Adrenal gland (tissue), 5 donors: ENCODE data around the gene ACOT7.

Experiments
- POLR2A ChIP-seq, 2 donors: fragments of 450-650 bp; IDR thresholded peaks; one replicate each; pipeline ENCODE4 v1.6.1; 2017; ENCODE audit warnings: antibody characterized with exemption in 2 of 2, mild to moderate bottlenecking in 2 of 2, moderate library complexity in 1 of 2
- TF ChIP-seq, protein P1 (sequence below), 6 experiments: fragments of 450-650 bp in 4 of 6; fragments of 200-600 bp in 2 of 6; sonication (generic) in 1 of 6; IDR thresholded peaks; 1 replicate in 5 of 6; 2 replicates in 1 of 6; pipeline versions ENCODE4 v1.5.1 to v1.8.0; 2016 to 2021; ENCODE audit warnings: antibody characterized with exemption in 6 of 6, mild to moderate bottlenecking in 2 of 6, moderate library complexity in 1 of 6
- donor health status: DM: no; HTN: no; CAD: no.

DNA sequence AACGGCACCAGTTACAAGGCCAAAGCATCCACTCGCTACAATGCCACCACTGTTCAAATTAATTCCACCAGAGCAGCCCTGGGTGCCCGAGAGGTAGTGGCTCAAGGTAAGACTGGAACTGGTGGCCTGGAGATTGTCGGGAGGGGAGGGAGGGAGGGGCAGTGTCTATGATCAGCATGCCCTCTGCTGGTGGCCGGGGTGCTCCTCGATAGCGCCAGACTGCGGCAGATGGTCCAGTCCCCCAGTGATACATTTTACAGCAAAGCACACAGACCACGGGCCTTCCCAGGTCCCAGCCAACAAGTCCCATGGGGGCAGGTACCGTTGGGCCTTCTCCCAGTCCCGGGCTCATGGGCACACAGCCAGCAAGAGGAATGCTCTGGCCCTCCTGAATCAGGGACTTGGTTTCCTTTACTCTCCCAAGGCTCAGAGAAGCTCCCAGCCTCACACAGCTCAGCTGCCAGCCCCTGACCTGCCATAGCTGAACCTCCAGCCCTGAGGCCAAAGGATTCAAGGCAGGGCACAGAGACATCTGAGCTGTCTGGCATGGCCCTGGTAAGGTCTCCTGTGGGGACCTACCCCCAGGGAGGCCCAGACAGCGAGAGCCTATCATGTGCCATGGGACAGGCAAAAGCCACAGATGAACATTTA is 15.3 kb downstream of the ACOT7 start:
- TF ChIP-seq, protein P1, sequence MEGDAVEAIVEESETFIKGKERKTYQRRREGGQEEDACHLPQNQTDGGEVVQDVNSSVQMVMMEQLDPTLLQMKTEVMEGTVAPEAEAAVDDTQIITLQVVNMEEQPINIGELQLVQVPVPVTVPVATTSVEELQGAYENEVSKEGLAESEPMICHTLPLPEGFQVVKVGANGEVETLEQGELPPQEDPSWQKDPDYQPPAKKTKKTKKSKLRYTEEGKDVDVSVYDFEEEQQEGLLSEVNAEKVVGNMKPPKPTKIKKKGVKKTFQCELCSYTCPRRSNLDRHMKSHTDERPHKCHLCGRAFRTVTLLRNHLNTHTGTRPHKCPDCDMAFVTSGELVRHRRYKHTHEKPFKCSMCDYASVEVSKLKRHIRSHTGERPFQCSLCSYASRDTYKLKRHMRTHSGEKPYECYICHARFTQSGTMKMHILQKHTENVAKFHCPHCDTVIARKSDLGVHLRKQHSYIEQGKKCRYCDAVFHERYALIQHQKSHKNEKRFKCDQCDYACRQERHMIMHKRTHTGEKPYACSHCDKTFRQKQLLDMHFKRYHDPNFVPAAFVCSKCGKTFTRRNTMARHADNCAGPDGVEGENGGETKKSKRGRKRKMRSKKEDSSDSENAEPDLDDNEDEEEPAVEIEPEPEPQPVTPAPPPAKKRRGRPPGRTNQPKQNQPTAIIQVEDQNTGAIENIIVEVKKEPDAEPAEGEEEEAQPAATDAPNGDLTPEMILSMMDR (IDR thresholded peaks at IDR 0.05) = no peak
- TF ChIP-seq POLR2A (IDR thresholded peaks at IDR 0.05) = no peak
